H1 (cell line): Measurements from ENCODE around the gene GPR25. TPM values are rescaled to one million over a fixed set of nuclear protein-coding genes. Genes with fewer than 3 reads are reported as not detected.

Experiments used
- BRCA1 ChIP-seq: IDR thresholded peaks from 2 replicates; pipeline ENCODE4 v1.6.1; 2012; ENCODE audit warnings: low read depth, low read length, improper control_type of control experiment
- CBX5 ChIP-seq: fragments of 300-800, 300-1000 bp; sonication (generic); IDR thresholded peaks from 2 replicates; pipeline ENCODE4 v1.7.1; 2016; ENCODE audit warnings: antibody characterized with exemption, low read length, low read depth
- CHD2 ChIP-seq: IDR thresholded peaks from 2 replicates; pipeline ENCODE4 v1.6.1; 2012; ENCODE audit warnings: low read length, improper control_type of control experiment
- CREB1 ChIP-seq: IDR thresholded peaks from 2 replicates; pipeline ENCODE4 v1.6.1; 2012; ENCODE audit warnings: inconsistent platforms
- SP2 ChIP-seq: IDR thresholded peaks from 2 replicates; pipeline ENCODE4 v1.6.1; 2012; ENCODE audit warnings: mild to moderate bottlenecking, low read length, inconsistent platforms
- polyA plus RNA-seq, 7 experiments: library from polyadenylated mRNA; depleted of rRNA in 3 of 7; stranded (reverse) in 5 of 7; unstranded in 2 of 7; fragments of >200 nt in 5 of 7; fragments of 200-250 nt in 2 of 7; gene quantifications; 1 replicate in 5 of 7; 2 replicates in 1 of 7; 4 replicates in 1 of 7; pipeline versions ENCODE4 v1.2.1 to v1.2.3, GENCODE V29; 2011 to 2013; ENCODE audit warnings: missing spikeins in 2 of 7, mixed read lengths in 2 of 7
- total RNA-seq: library from RNA; stranded (reverse); fragmentation: NEBNext Ultra II Directional; extraction: Animal tissue kit (Norgen Biotek cat#: 25700); gene quantifications from 2 replicates; pipeline ENCODE4 v1.2.1, GENCODE V29; 2021

Gene GPR25
- total and polyA plus RNA-seq, 2 of the 8 experiments (the other 6 are each of a cell fraction or from before 2014, with no cell fraction given), result not detected

DNA sequence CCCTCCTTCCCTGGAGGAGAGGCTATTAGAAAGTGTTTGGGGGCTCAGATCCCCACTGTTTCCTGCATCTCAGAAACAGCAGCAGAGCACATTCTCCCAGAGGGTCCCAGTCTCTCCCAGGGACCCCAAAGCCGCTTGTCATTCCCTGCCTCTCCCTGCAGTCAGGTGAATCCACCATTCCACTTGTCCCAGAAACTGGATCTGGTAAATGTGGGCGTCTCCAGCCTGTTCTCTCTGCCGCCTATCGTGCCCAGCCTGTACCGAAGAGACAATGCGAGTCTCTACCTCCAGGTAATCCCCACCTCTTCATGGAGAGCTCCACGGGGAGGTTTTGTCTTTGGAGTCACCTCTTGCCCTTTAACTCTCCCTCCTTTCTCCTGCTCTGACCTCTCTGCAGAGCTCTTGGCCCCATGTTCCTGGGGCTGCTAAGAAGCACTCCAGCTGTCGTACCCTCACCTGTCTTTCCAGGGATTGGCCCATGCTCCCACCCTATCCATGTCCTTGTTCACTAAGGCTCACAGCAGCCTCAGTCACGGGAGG lies 48.9 kb downstream of the GPR25 start (continued):
- TF ChIP-seq CHD2 (no peak), SP2 (no peak), CREB1 (no peak), BRCA1 (no peak), CBX5 (no peak)
- TF ChIP-seq, all 59 proteins: peak for 0
